Epithelial cell of proximal tubule (primary cell): ENCODE results near the gene RDH11. TPM values are rescaled to one million over a fixed set of nuclear protein-coding genes. Genes with fewer than 3 reads are reported as not detected.

ENCODE experiments used
- DNase-seq: peaks from one replicate; pipeline ENCODE4 v3.0.0-alpha.2; 2011; ENCODE audit warnings: low read depth
- H3K4me3 ChIP-seq: 2 replicates; pipeline ENCODE4 v1.5.1; 2011; ENCODE audit warnings: low read depth, mild to moderate bottlenecking, low read length
- total RNA-seq: library from RNA; depleted of rRNA; stranded (reverse); fragments of >200 nt; gene quantifications from 2 replicates; pipeline ENCODE4 v1.2.3, GENCODE V29; 2015
- TF ChIP-seq, protein P1 (sequence below): conservative IDR thresholded peaks from 2 replicates; pipeline ENCODE4 v1.5.1; 2012; ENCODE audit warnings: low read depth, mild to moderate bottlenecking, low read length

Gene RDH11, protein sequence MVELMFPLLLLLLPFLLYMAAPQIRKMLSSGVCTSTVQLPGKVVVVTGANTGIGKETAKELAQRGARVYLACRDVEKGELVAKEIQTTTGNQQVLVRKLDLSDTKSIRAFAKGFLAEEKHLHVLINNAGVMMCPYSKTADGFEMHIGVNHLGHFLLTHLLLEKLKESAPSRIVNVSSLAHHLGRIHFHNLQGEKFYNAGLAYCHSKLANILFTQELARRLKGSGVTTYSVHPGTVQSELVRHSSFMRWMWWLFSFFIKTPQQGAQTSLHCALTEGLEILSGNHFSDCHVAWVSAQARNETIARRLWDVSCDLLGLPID
- total RNA-seq = 76.0 and 101 TPM in 2 replicates

DNA sequence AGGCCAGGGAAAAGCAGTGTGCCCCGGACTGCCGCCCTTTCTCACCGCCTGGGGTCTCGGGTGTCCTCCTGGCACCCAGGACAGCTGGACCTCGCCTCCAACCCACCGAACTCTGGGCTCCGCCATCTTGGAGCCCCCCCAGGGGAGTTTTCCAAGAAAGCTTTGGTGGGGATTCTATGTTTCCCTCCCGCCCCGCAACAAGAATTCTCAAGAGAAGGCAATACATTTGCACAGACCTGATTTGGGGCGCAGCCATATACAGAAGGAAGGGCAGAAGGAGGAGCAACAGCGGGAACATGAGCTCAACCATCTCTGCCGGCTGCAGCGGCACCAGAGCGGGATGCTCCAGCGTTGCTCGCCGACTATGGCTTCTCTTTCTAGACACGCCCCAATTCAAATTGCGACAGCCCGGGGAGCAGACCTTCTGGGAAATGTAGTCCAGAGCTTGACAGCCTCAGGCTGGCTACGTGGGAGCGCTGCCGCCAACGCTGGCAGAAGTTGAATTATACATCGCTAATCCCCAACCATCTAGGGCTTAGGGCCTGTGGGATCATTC lies at the start of gene RDH11:
Gene RDH11 (minus strand): TSS at position 371 of the 556 bp plus-strand sequence. CDS start 61 bp downstream, at position 310.
- H3K4me3 ChIP-seq = peak within 1 kb of the TSS; percentile 74
- DNase-seq = no peak
- TF ChIP-seq, protein P1, sequence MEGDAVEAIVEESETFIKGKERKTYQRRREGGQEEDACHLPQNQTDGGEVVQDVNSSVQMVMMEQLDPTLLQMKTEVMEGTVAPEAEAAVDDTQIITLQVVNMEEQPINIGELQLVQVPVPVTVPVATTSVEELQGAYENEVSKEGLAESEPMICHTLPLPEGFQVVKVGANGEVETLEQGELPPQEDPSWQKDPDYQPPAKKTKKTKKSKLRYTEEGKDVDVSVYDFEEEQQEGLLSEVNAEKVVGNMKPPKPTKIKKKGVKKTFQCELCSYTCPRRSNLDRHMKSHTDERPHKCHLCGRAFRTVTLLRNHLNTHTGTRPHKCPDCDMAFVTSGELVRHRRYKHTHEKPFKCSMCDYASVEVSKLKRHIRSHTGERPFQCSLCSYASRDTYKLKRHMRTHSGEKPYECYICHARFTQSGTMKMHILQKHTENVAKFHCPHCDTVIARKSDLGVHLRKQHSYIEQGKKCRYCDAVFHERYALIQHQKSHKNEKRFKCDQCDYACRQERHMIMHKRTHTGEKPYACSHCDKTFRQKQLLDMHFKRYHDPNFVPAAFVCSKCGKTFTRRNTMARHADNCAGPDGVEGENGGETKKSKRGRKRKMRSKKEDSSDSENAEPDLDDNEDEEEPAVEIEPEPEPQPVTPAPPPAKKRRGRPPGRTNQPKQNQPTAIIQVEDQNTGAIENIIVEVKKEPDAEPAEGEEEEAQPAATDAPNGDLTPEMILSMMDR = no peak

DNA sequence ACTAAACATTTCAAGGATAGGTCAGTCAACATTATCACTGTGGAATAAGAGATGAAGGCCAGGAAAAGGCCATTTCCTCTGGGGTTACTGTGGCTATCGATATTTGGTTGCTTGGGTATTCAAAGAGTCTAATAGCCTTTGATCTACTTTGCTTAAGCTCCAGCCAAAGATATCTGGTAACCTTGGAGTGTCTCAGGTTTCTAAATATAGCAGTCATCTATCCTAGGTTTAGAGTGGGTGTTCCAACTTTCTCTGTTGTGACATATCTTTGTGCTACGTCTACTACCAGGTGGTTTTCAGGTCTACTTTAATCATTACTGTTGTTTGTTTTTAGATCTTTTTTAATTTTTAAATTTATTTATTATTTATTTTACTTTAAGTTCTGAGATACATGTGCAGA lies 48.5 kb upstream of the RDH11 start:
- H3K4me3 ChIP-seq = no peak overlapping the region
- TF ChIP-seq, protein P1 = no peak

DNA sequence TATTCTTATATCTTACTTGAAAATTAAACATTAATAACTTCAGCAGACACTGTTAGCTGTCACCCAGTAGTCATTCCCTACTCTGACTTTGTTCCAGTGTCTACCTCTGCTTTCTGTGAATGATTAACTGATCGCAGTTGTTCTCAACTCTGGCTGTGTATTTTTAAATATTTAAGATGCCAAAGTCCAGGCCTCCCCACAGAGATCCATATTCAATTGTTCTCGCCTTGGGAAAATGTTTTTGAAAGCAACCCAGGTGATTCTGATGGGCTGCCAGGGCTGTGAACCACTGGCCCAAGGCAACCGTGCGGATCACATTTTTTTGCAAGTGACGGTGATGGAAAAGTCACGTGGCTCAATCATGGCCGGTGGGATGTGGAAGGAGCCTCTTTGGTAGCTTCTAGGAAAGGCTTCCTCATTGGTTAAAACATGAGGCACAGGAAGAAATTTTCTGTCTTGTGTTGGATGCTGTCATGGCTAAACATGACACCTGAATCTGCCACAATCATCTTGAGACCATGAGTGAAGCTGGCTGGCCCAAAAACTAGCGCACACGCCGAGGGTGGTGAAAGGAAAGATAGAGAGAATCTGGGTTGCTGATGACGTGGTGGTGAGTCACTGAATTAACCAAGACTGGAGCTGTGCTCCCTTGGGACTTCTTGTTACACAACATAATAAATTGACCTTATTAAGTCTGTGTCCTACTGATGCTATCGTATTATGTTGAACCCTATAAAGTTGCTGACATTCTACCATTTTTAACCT lies 43.4 kb upstream of the RDH11 start:
- peak; percentile 84 for DNase-seq
- TF ChIP-seq, protein P1 = no peak
- H3K4me3 ChIP-seq = peak overlapping the region; percentile 31

More for the DNA sequence above, 48.5 kb upstream of the RDH11 start:
- DNase-seq = no peak

DNA sequence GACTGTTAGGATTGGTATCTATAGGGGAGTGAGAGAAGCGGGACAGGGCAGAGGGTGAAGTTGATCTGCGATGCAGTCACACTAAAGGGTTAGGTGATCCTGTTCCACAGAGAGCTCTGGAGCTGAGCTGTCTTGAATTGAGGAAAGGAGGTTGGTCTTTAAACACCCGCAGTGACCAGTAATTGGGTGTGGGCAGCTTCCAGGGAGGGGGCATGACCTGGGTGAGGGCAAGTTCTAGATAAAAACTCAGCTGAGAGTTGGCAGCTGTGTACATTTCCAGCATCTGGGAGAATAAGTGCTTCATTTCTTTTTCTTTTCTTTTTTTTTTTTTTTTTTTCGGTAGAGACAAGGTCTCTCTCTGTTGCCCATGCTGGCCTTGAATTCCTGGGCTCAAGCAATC lies 41.2 kb upstream of the RDH11 start:
- TF ChIP-seq, protein P1 = no peak
- no peak overlapping the region for H3K4me3 ChIP-seq
- DNase-seq = no peak

DNA sequence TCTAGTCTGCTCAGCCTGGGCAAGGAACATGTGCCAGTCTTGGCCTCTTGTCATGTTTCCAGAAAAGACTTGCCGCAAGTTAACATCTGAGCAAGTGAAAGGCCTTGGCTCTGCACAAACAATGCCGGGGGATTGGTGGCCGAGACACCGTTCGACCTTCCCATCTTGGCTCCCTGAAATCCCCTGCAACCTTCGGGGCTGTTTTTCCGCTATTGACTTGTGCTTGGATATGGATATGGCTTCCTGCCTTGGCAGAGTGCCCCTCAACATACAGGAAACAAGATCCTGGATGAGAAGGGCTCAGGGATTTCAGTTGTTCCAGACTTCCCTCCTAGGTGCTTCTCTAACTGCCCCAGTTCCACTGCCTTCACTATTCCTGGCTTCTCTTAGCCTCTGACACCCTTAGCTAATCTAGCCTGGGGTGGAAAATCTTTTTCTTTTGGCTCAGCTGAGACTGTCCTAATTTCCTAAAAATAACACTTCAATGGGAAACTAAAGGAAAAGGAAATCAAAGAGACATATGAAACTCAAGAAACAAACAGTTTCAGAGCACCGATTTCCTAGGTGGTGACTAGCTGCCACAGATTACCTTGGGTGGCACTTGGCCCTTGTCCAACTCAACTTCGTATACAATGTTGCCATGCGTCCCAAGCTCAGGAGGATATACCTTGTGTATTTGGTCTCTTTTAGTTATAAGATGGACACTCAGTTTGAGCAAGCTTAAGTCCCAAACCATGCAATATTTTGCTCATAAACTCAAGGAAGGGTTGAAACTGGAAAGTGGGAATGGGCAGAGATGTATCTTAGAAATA lies 40.0 kb upstream of the RDH11 start:
- TF ChIP-seq, protein P1 = no peak
- H3K4me3 ChIP-seq = no peak overlapping the region
- no peak for DNase-seq

DNA sequence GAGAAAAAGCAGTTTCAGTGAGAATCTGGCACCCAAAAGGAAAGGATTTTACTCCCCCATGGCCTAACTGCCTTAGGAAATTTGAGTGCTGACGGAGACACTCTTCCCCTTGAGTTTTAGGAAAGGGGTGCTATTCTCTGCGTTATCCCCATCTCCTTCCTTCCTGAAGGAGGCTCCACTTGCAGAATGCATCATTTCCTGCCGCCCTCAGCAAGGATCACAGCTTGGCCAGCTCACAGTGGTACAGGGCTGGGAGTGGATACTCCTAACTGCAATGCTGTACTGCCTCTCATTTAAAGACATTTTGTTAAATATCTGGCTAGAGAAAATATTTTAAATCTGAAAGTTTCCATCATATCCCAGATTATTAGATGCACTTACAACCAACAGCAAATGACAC lies 39.1 kb upstream of the RDH11 start:
- TF ChIP-seq, protein P1 = no peak
- H3K4me3 ChIP-seq = no peak overlapping the region
- DNase-seq = no peak
